ENCODE results near the gene SUSD5. TPM values are rescaled to one million over a fixed set of nuclear protein-coding genes. Genes with fewer than 3 reads are reported as not detected.

The SUSD5 gene
- total and polyA plus RNA-seq, 2 of the 13 experiments (the other 11 are each of a cell fraction or from before 2014, with no cell fraction given) = not detected

DNA sequence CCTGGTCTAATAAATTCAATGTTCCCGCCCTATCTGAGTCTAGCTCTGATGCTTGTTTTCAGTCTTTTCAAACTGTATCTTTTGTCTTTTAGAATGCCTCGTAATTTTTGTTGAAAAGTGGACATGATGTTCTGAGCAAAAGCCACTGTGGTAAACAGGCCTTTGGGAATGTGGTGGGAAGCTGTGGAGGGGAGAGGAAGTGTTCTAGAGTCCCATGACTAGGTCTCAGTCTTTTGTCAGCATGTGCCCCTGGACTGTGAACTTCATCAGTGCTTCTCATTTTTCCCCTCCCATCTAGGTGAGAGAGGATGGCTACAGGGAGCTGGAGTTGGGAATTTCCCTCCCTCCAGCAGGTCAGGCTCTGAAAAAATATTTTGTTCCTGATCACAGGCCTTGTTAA, 33.7 kb downstream of the SUSD5 start (continued):
- TF ChIP-seq TFDP2 (CRISPR knock-in tag; IDR thresholded peaks at IDR 0.05) (peak; percentile 29; the same call in 1 of the 2 replicates), GFI1 (CRISPR knock-in tag; IDR thresholded peaks at IDR 0.05; ENCODE audit: borderline replicate concordance) (no peak), ELF3 (CRISPR knock-in tag; IDR thresholded peaks at IDR 0.05) (peak; percentile 49; the same call in 1 of the 2 replicates), KMT2B (CRISPR knock-in tag; IDR thresholded peaks at IDR 0.05) (peak; percentile 22; the same call in 1 of the 2 replicates), GABPA (IDR thresholded peaks at IDR 0.05; ENCODE audit: low read depth, low read length) (no peak), GABPA (CRISPR knock-in tag; IDR thresholded peaks at IDR 0.05; ENCODE audit: low read depth) (peak; percentile 37; the same call in 1 of the 2 replicates), POGZ (CRISPR knock-in tag; IDR thresholded peaks at IDR 0.05) (0 out of 2 replicates have a peak, but pooled peaks have one; percentile 31), ZNF547 (CRISPR knock-in tag; IDR thresholded peaks at IDR 0.05) (no peak), HOMEZ (CRISPR knock-in tag; IDR thresholded peaks at IDR 0.05; ENCODE audit: low read depth) (peak; percentile 81), IRF2 (CRISPR knock-in tag; IDR thresholded peaks at IDR 0.05) (peak; percentile 48; the same call in 1 of the 2 replicates), ZNF124 (CRISPR knock-in tag; IDR thresholded peaks at IDR 0.05) (no peak), ZNF510 (CRISPR knock-in tag; IDR thresholded peaks at IDR 0.05; ENCODE audit: low read depth) (no peak), ZGPAT (CRISPR knock-in tag; IDR thresholded peaks at IDR 0.05) (peak; percentile 54; the same call in 1 of the 2 replicates), TBX2 (CRISPR knock-in tag; IDR thresholded peaks at IDR 0.05; ENCODE audit: borderline replicate concordance) (peak; percentile 46; the same call in 1 of the 2 replicates), IKZF4 (CRISPR knock-in tag; IDR thresholded peaks at IDR 0.05; ENCODE audit: borderline replicate concordance, low read depth, not compliant biosample characterization) (no peak), FOXP1 (IDR thresholded peaks at IDR 0.05) (no peak), FOXP1 (CRISPR knock-in tag; IDR thresholded peaks at IDR 0.05) (peak; percentile 15; the same call in 1 of the 2 replicates), SAFB2 (CRISPR knock-in tag; IDR thresholded peaks at IDR 0.05; ENCODE audit: borderline replicate concordance, low read depth) (no peak), PATZ1 (CRISPR knock-in tag; IDR thresholded peaks at IDR 0.05) (0 out of 2 replicates have a peak, but pooled peaks have one; percentile 15)
- TF ChIP-seq, protein P1, sequence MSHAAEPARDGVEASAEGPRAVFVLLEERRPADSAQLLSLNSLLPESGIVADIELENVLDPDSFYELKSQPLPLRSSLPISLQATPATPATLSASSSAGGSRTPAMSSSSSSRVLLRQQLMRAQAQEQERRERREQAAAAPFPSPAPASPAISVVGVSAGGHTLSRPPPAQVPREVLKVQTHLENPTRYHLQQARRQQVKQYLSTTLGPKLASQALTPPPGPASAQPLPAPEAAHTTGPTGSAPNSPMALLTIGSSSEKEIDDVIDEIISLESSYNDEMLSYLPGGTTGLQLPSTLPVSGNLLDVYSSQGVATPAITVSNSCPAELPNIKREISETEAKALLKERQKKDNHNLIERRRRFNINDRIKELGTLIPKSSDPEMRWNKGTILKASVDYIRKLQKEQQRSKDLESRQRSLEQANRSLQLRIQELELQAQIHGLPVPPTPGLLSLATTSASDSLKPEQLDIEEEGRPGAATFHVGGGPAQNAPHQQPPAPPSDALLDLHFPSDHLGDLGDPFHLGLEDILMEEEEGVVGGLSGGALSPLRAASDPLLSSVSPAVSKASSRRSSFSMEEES (CRISPR knock-in tag; IDR thresholded peaks at IDR 0.05) = peak; percentile 97
- TF ChIP-seq, protein P2, sequence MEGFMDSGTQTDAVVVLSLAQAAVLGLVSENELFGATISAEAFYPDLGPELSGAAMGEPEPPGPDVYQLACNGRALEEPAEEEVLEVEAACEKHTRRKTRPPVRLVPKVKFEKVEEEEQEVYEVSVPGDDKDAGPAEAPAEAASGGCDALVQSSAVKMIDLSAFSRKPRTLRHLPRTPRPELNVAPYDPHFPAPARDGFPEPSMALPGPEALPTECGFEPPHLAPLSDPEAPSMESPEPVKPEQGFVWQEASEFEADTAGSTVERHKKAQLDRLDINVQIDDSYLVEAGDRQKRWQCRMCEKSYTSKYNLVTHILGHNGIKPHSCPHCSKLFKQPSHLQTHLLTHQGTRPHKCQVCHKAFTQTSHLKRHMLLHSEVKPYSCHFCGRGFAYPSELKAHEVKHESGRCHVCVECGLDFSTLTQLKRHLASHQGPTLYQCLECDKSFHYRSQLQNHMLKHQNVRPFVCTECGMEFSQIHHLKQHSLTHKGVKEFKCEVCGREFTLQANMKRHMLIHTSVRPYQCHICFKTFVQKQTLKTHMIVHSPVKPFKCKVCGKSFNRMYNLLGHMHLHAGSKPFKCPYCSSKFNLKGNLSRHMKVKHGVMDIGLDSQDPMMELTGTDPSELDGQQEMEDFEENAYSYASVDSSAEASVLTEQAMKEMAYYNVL (CRISPR knock-in tag; IDR thresholded peaks at IDR 0.05; ENCODE audit: borderline replicate concordance) = 0 out of 2 replicates have a peak, but pooled peaks have one; percentile 33
